Esophagus squamous epithelium (tissue), 4 donors: Measurements from ENCODE around the gene ZNF358.

Experiments used
- POLR2A ChIP-seq, 4 donors: fragments of 450-650 bp; IDR thresholded peaks; one replicate each; pipeline ENCODE4 v1.6.1; 2017; ENCODE audit warnings: antibody characterized with exemption in 4 of 4, mild to moderate bottlenecking in 4 of 4, moderate library complexity in 3 of 4
- TF ChIP-seq, protein P1 (sequence below), 6 experiments: fragments of 450-650 bp in 4 of 6; fragments of 200-600 bp in 2 of 6; sonication (generic) in 2 of 6; IDR thresholded peaks; one replicate each; pipeline ENCODE4 v1.5.1; 2016 to 2019; ENCODE audit warnings: antibody characterized with exemption in 6 of 6, mild to moderate bottlenecking in 4 of 6, moderate library complexity in 4 of 6

DNA sequence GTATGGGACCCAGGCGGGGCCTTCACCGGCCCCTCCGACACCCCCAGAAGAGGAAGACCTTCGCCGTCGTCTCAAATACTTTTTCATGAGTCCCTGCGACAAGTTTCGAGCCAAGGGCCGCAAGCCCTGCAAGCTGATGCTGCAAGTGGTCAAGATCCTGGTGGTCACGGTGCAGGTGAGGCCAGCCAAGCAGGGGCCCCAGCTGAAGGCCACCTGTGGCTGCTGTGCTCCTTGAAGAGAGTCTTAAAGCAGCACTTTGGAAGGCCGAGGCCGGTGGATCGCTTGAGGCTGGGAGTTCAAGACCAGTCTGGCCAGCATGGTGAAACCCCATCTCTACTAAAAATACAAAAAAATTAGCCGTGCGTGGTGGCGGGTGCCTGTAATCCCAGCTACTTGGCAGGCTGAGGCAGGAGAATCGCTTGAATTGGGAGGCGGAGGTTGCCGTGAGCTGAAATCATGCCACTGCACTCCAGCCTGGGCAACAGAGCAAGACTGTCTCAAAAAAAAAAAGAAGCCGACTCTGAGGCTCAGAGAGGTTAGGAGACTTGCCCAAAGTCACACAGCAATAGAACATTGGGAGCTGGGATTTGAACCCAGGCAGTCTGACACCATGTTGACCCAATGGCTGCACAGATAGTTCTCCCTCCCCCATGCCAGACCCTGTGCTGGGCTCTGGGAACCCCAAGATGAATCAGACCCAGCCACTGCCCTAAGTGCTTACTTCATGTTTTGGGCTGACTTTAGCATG, 9.3 kb downstream of the ZNF358 start:
- TF ChIP-seq, protein P1, sequence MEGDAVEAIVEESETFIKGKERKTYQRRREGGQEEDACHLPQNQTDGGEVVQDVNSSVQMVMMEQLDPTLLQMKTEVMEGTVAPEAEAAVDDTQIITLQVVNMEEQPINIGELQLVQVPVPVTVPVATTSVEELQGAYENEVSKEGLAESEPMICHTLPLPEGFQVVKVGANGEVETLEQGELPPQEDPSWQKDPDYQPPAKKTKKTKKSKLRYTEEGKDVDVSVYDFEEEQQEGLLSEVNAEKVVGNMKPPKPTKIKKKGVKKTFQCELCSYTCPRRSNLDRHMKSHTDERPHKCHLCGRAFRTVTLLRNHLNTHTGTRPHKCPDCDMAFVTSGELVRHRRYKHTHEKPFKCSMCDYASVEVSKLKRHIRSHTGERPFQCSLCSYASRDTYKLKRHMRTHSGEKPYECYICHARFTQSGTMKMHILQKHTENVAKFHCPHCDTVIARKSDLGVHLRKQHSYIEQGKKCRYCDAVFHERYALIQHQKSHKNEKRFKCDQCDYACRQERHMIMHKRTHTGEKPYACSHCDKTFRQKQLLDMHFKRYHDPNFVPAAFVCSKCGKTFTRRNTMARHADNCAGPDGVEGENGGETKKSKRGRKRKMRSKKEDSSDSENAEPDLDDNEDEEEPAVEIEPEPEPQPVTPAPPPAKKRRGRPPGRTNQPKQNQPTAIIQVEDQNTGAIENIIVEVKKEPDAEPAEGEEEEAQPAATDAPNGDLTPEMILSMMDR (IDR thresholded peaks at IDR 0.05), result no peak
- no peak for TF ChIP-seq POLR2A (IDR thresholded peaks at IDR 0.05)
